ENCODE measurements around the gene HACD4.

GRCh38 chr9:20985851-20986600, 45.4 kb downstream of the HACD4 start:
- TF ChIP-seq, protein P1, sequence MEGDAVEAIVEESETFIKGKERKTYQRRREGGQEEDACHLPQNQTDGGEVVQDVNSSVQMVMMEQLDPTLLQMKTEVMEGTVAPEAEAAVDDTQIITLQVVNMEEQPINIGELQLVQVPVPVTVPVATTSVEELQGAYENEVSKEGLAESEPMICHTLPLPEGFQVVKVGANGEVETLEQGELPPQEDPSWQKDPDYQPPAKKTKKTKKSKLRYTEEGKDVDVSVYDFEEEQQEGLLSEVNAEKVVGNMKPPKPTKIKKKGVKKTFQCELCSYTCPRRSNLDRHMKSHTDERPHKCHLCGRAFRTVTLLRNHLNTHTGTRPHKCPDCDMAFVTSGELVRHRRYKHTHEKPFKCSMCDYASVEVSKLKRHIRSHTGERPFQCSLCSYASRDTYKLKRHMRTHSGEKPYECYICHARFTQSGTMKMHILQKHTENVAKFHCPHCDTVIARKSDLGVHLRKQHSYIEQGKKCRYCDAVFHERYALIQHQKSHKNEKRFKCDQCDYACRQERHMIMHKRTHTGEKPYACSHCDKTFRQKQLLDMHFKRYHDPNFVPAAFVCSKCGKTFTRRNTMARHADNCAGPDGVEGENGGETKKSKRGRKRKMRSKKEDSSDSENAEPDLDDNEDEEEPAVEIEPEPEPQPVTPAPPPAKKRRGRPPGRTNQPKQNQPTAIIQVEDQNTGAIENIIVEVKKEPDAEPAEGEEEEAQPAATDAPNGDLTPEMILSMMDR (conservative IDR thresholded peaks at IDR 0.05), result no peak
- TF ChIP-seq EZH2 (IDR thresholded peaks at IDR 0.05; ENCODE audit: low read depth), result no peak

Data from PC-9 (cell line).